KMS-11 (cell line): ENCODE data around the gene CTXND1.

Source experiments
- H2AFZ ChIP-seq: fragments of 200-600 bp; sonication (generic); 2 replicates; pipeline ENCODE4 v1.6.1; 2016; ENCODE audit warnings: antibody characterized with exemption, mixed run types, low read depth
- H3K27ac ChIP-seq: fragments of 200-600 bp; sonication (generic); 2 replicates; pipeline ENCODE4 v1.6.1; 2016; ENCODE audit warnings: mild to moderate bottlenecking, mixed run types
- H3K27me3 ChIP-seq: fragments of 200-600 bp; sonication (generic); 2 replicates; pipeline ENCODE4 v1.6.1; 2017; ENCODE audit warnings: mild to moderate bottlenecking, low read depth, mixed run types, moderate library complexity; ENCODE audit not compliant: insufficient read depth
- H3K36me3 ChIP-seq: fragments of 200-600 bp; sonication (generic); 2 replicates; pipeline ENCODE4 v1.6.1; 2017; ENCODE audit warnings: mild to moderate bottlenecking, mixed run types; ENCODE audit not compliant: insufficient read depth
- H3K4me1 ChIP-seq: fragments of 200-600 bp; sonication (generic); 2 replicates; pipeline ENCODE4 v1.6.1; 2016; ENCODE audit warnings: mild to moderate bottlenecking, low read depth, mixed run types; ENCODE audit not compliant: poor library complexity, severe bottlenecking
- H3K4me2 ChIP-seq: fragments of 200-600 bp; sonication (generic); 2 replicates; pipeline ENCODE4 v1.7.0; 2016; ENCODE audit warnings: mild to moderate bottlenecking, mixed run types
- H3K4me3 ChIP-seq: fragments of 200-600 bp; sonication (generic); IDR thresholded peaks from 2 replicates; pipeline ENCODE4 v1.6.1; 2017; ENCODE audit warnings: low read depth, low read length, mixed read lengths; ENCODE audit not compliant: insufficient read depth
- H3K79me2 ChIP-seq: fragments of 200-600 bp; sonication (generic); 2 replicates; pipeline ENCODE4 v1.6.1; 2016; ENCODE audit warnings: low read depth, mixed run types; ENCODE audit not compliant: insufficient read depth
- H3K9ac ChIP-seq: fragments of 200-600 bp; sonication (generic); 2 replicates; pipeline ENCODE4 v1.6.1; 2016; ENCODE audit warnings: mild to moderate bottlenecking, mixed run types
- H4K20me1 ChIP-seq: fragments of 200-600 bp; sonication (generic); 2 replicates; pipeline ENCODE4 v1.6.1; 2016; ENCODE audit warnings: mild to moderate bottlenecking, mixed run types; ENCODE audit not compliant: insufficient read depth
- CTCF ChIP-seq: fragments of 200-600 bp; sonication (generic); conservative IDR thresholded peaks from 2 replicates; pipeline ENCODE4 v1.6.1; 2017; ENCODE audit warnings: low read depth, mild to moderate bottlenecking, antibody characterized with exemption, low read length, moderate library complexity, mixed read lengths

Gene CTXND1

GRCh38 chr15:80170596-80170995, 81.4 kb downstream of the CTXND1 start:
- no peak overlapping the region for H3K4me2 ChIP-seq
- no peaks in the 10 kb centered on the region for H3K27me3 ChIP-seq
- H3K79me2 ChIP-seq: no peaks in the 10 kb centered on the region
- H3K27ac ChIP-seq: no peak overlapping the region
- H3K36me3 ChIP-seq: no peaks in the 10 kb centered on the region
- H3K9ac ChIP-seq: no peak overlapping the region
- no peaks in the 10 kb centered on the region for H4K20me1 ChIP-seq
- no peak overlapping the region for H3K4me3 ChIP-seq
- H2AFZ ChIP-seq: no peak overlapping the region
- TF ChIP-seq CTCF: no peak
- no peaks in the 10 kb centered on the region for H3K4me1 ChIP-seq

- no peak for TF ChIP-seq CTCF
- no peaks in the 10 kb centered on the region for H3K4me1 ChIP-seq
- H3K4me3 ChIP-seq: no peak overlapping the region
- H3K4me2 ChIP-seq: no peak overlapping the region
- no peaks in the 10 kb centered on the region for H4K20me1 ChIP-seq
- no peaks in the 10 kb centered on the region for H3K79me2 ChIP-seq
- no peaks in the 10 kb centered on the region for H3K36me3 ChIP-seq
- no peak overlapping the region for H2AFZ ChIP-seq
- no peaks in the 10 kb centered on the region for H3K27me3 ChIP-seq
- no peak overlapping the region for H3K9ac ChIP-seq
- H3K27ac ChIP-seq: no peak overlapping the region
Observed at GRCh38 chr15:80169768-80170357, 82.2 kb downstream of the CTXND1 start.

- no peaks in the 10 kb centered on the region for H3K4me1 ChIP-seq
- H3K36me3 ChIP-seq: no peaks in the 10 kb centered on the region
- no peak overlapping the region for H3K4me2 ChIP-seq
- no peaks in the 10 kb centered on the region for H3K79me2 ChIP-seq
- no peak overlapping the region for H3K4me3 ChIP-seq
- H3K27me3 ChIP-seq: no peaks in the 10 kb centered on the region
- no peak overlapping the region for H3K27ac ChIP-seq
- TF ChIP-seq CTCF: no peak
- H4K20me1 ChIP-seq: no peaks in the 10 kb centered on the region
- H2AFZ ChIP-seq: no peak overlapping the region
- H3K9ac ChIP-seq: no peak overlapping the region
Observed at GRCh38 chr15:80168421-80168820, 83.6 kb downstream of the CTXND1 start.

GRCh38 chr15:80167936-80168335, 84.1 kb downstream of the CTXND1 start:
- H4K20me1 ChIP-seq: no peaks in the 10 kb centered on the region
- TF ChIP-seq CTCF: no peak

More at GRCh38 chr15:80167936-80168335, 84.1 kb downstream of the CTXND1 start:
- no peak overlapping the region for H3K9ac ChIP-seq
- no peak overlapping the region for H3K4me3 ChIP-seq
- no peaks in the 10 kb centered on the region for H3K4me1 ChIP-seq
- no peak overlapping the region for H3K27ac ChIP-seq
- no peaks in the 10 kb centered on the region for H3K36me3 ChIP-seq
- H2AFZ ChIP-seq: no peak overlapping the region
- H3K27me3 ChIP-seq: no peaks in the 10 kb centered on the region
- no peak overlapping the region for H3K4me2 ChIP-seq
- H3K79me2 ChIP-seq: no peaks in the 10 kb centered on the region
